HG03432 (cell line): Measurements from ENCODE around the gene CD300H.

Experiments
- ATAC-seq: cut with Tn5 transposase; IDR thresholded peaks from one replicate; pipeline ENCODE4 v1.9.1; 2021; ENCODE audit warnings: mild to moderate bottlenecking, moderate library complexity; ENCODE audit not compliant: unreplicated experiment

CD300H gene

DNA sequence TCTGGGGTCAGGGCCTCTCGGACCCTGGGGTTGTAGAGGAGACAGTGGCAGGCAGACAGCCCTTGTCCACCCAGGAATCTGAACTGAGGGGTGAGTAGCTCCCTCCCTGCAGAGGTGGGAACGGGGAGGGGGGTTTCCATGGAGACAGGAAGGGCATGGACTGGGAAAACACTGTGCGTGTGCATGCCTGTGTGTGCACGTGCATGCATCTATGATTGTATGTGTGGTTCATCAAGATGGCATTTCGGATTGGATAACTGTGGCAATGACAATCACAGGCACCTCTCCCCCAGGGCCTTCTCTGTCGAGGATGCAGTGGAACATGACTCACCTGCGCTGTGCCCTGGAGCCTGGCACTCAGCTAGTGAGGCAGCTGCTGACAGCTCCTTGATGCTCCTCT is 15.3 kb downstream of the CD300H start:
- ATAC-seq = no peak

DNA sequence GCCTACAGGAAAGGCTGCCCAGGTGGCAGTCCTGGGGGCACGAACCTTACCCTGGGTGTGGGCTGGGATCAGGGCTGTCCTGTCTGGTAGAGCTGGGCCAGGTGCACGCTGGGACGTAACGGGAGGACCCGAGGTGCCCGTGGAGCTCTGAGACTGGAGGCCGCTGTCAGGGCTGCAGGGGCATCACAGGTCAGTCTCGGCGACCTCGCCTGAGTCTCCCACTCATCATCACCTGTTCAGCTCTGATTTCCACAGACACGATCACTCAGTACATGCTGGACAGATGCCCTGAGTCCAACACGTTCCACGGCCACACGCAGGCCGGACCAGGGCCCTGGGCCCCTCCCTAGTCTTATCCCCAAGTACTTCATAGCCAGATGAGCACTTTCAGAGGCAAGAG is 16.7 kb downstream of the CD300H start:
- ATAC-seq = no peak

DNA sequence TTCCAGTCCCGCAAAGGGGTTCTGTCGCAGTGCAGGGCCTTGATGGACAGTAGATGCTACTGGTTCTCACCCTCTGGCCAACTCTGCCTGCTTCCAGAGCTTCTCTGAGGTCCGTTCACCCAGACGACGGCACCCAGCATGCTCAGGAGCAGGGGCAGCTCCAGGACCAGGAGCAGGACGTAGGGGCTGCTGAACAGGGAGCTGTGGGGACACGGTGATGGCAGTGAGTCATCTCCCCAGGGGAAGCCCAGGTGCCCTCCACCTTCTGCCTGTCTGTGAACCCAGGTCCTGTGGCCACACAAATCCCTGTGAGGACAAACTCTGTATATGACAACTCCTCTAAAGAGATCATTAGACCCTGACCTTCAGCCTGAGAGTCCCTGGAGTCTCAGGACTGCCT is 18.0 kb downstream of the CD300H start:
- no peak for ATAC-seq

DNA sequence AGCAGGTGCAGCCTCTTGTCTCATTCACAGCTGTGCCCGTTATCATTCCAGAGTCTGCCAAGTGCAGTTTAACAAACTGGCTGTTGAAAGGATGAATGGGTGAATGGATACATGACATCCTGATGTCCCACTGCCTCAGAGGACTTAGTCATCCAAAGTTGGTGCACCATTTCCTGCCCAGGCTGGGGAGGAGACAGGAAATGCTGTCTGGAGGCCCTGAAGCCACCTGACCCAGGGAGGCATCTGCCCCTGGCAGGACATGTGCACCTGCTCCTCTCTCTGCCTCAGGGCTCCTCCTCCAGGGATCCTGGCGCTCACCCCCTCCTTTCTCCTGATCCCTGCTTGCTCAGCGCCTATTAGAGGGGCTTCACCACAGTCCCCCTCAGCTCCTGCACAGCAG is 19.6 kb downstream of the CD300H start:
- ATAC-seq = no peak

DNA sequence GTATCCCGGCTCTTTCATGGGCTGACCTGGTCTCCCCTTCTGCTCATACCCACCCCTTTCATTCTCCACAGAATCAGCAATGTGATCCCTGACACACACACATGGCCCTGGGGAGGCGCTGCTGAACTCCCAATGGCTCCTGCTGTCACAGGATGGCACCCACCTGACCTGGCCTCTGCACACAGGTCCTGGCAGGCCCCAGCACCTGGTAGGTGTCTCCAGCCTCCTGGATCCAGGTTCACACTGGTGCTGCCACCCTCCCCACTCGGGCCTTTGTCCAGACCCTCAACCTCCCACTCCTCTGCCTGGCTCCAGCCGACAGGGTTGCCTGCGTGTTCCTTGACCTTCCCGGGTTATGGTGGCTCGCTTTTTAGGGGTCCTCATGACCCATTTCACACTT is 20.0 kb downstream of the CD300H start:
- ATAC-seq = no peak

DNA sequence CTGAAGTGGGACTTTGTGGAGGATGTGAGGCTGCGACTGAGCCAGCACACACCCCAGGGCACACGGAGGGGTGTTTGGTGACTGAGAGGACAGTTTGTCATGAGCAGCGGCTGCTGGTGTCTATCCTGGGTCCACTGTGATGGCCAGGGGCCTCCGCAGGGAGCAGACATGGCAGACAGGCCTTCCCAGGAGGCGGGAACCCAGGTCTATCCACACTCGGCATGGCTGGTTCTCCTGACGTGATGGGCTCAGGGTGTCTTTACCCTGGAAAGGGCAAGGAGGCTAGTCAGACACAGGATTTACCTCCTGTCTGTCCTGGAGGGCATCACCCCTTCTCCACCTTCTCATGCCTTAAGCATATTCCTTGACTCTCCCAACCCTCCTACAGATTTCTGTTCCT is 20.7 kb downstream of the CD300H start:
- ATAC-seq = no peak

DNA sequence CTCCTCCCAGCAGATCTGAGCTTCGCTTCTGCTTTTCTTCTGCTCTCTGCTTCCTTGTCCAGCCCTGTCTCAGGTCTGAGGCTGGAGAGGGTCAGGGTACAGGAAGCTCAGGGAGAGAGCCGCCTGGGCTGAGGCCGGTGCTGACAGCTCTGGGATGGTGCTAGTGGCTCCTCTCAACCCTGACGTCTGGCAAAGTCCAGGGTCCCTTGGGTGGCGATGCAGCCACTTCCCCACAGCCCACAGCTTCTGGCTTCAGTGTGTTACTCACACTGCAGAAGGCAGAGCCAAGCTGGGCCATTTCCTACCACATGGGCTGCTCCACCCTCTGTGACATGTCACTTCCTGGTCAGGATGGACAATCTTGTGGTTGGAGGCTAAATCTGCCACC is 21.5 kb downstream of the CD300H start, which contains the start of gene CD300C:
Gene CD300C (minus strand): TSS at position 273 of the 388 bp plus-strand sequence. CDS start 333 bp downstream, outside the sequence.
- no peak for ATAC-seq

DNA sequence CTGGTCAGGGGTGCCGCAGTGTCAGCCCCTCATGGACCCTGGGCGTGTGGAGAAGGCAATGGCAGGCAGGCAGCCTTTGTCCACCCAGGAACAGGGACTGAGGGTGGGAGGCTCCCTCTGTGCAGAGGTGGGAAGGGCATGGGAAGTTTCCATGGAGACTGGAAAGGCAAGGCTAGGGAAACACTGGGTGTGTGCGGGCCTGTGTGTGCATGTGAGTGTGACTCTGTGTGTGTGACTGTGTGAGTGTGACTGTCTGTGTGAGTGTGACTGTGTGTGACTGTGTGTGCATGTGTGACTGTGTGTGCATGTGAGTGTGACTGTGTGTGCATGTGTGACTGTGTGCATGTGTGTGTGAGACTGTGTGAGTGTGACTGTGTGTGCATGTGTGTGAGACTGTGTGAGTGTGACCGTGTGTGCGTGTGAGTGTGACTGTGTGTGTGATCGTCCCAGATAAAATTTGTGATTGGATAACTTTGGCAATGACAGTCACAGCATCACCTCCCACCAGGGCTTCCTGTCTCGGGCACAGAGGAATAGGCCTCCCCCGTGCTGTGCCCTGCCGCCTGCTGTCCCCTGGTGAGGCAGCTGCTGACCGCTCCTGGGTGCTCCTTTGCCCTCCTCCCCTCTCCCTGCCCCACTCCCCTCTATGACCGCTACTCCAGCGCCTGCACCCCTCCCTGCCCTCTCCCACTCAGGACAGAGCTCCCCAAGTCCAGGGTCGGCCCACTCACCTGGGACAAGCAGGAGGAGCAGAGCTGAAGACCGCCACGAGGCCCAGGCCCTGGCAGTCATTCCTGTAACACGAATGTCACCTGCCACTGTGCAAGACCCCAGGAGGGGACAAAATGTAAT is 22.1 kb downstream of the CD300H start:
- no peak for ATAC-seq

DNA sequence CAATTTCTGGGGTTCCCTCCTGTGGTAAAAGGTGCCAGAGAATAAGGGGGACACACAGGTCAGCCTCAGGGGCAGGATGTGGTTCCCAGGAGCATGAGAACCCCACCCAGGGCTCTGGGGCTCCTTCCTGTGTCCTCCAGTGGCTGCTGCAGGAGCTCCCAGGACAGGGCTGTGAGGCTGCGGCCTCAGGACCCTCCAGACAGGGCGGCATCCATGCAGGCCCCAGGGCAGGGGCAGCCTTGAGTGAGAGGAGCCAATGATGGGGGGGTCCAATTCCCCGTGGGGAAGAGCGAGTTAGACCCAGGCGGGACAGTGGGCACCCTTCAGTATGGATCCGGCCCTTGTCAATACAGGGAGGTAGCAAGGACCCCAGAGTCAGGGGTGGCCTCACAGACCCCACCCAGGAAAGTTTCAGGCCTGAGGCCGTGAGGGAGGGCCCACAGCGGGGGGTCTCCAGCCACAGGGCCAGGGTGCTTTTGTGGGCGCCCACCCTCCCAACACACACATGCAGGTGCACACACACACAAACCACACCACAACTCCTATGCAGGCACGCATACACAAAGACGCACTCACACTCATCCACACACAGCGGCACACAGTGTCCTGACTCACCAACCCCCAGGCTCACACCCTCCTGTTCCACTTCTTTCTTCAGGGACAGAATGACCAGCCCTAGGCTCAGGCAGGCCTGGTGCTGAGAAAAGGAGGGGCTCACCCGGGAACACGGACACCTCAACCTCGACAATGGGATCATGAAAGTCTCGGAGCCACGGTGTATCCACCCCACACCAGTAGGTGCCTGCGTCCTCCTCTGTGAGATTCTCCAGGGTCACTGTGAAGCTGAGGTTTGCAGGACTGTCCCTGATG is 23.2 kb downstream of the CD300H start:
- no peak for ATAC-seq

DNA sequence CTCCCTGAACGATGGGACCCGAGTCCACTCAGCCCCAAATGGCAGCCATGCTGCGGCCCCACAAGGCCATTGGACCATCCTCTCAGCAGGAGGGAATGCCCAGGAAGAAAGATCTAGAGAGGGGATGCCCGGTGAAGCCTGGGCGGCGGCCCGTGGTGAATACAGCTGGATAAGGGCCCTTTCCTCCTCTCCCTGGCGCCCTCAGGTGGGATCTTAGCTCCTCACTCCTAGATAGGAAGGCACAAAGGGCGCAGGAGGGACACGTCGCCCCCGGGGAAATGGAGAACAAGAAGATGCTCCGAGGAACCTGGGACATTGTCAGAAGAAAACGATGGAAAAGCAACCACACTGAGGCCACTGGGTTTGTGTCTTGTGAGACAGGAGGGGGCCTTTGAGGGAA is 23.9 kb downstream of the CD300H start:
- ATAC-seq = no peak

DNA sequence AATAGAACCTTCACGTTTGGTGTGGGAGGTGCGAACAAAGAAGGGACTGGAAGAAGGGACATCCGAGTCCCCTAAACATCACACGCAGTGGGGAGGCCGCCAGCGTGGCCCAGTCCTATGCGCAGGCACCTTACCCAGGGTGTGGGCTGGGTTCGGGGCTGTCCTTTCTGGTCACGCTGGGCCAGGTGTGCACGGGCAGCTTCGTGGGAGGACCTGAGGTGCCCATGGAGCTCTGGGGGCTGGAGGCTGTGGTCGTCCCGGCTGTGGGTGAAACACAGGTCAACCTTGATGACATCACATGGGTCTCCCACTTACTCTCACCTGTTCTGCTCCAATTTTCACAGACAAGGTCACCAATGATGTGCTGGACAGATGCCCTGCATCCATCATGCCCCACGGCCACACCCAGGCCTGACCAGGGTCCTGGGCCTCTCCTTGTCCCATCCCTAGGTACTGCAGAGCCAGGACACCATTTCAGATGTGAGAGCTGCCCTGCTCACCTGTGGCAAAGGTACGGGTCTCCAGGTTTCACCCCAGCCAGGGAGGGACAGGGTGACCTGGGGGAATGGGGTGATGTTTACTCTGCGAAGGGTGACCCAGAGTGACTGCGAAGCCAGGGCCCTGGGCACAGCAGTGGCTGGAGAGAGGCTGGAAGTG is 24.5 kb downstream of the CD300H start:
- no peak for ATAC-seq

DNA sequence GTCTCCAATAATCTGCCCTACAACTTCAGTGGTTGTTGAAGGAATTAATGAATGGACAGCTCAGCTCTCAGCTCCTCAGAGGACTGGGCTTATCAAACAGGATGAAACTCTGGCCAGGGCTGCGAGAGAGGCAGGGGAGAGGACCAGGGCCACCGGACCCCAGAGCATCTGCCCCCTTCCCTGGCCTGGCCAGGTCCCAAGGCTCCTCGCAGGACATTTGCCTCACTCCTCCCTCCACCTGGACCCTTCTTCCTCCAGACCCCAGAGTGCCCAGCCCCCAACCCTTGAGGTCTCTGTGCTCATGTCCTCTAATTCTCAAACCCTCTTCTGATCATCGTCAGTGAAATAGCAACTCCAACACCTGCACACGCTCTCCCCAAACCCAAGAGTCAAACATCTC is 25.1 kb downstream of the CD300H start:
- no peak for ATAC-seq

DNA sequence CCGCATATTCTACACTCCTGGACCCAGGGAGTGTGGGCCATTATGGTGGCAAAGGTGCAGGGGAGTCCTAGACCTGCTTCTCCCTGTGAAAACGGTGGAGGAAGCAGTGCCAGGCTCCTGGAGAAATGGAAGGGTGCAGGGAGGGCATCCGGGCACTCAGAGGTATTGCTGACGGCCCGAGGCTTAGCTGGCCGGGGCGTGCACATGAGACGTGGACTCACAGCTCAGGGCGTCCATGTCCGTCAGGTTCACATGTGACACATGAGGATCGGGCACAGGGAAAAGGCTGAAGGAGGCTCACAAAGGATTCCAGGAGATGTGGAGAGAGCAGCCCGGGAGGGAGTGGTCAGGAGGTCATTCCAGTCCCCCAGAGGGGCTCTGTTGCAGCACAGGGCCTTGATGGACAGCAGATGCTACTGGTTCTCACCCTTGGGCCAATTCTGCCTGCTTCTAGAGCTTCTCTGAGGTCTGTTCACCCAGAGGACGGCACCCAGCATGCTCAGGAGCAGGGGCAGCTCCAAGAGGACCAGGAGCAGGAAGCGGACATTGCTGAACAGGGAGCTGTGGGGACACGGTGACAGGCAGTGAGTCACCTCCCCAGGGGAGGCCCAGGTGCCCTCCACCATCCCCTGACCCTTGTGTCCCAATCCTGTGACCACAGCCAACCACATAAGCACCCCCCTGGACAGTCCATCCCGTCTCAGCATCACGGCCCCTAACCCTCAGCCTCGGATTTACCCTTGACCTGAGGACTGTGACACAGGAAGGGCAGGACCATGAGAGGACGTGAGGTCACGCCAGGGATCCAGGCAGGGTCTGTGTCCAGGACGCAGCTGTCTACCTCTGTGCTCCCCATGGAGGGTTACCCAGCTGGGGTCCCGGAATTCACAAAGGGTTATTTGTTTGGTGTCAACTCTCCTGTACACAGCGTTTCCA is 25.9 kb downstream of the CD300H start:
- no peak for ATAC-seq

DNA sequence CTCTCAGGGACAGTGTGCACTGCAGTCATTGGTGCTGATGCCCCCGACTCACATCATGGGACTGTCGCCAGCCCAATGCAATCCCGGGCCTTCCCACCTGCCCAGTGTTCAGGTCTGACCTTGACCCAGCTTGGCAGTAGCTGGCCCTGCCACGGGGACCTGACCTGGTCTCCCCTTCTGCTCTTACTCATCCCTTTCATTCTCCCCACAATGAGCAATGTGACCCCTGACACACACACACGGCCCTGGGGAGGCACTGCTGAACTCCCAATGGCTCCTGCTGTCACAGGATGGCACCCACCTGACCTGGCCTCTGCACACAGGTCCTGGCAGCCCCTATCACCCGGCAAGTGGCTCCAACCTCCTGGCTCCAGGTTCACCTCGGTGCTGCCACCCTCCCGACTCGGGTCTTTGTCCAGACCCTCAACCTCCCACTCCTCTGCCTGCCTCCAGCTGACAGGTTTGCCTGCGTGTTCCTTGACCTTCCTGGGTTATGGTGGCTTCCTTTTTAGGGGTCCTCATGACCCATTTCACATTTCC is 28.0 kb downstream of the CD300H start:
- ATAC-seq = no peak

DNA sequence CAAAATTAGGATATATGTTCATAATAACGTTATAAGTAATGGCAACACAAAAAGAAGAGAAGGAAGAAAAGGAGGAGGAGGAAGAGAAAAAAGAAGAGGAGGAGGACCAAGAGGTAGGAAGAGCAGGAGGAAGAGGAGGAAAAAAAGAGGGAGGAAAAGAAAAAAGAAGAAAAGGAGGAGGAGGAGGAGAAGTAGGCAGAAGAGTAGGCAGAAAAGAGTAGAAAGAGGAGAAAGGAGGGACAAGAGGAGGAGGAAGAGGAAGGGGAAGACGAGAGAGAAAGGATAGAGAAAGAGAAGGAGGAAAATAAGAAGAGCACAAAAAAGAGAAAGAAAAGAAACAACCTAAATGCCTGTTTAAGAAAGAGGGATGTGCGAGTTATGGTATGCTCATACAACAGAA is 30.4 kb downstream of the CD300H start:
- no peak for ATAC-seq

DNA sequence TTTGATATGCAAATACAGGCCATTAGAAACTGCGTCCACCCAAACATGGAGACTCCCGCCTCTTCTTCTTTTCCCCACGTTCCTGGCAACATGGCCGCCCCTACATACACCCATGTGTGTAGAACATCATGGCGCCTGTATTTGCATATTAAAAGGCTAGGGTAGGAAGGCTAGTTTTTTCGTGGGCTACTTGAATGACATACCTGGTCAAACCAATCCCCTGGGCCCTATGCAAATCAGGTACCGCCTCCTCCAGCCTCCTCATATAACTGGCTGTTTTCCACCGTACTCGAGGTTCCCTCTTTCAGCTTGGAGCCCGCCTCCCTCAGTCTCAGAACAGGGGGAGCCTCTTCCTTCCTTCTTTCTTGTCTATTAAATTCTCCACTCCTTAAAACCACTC is 35.2 kb downstream of the CD300H start:
- no peak for ATAC-seq

DNA sequence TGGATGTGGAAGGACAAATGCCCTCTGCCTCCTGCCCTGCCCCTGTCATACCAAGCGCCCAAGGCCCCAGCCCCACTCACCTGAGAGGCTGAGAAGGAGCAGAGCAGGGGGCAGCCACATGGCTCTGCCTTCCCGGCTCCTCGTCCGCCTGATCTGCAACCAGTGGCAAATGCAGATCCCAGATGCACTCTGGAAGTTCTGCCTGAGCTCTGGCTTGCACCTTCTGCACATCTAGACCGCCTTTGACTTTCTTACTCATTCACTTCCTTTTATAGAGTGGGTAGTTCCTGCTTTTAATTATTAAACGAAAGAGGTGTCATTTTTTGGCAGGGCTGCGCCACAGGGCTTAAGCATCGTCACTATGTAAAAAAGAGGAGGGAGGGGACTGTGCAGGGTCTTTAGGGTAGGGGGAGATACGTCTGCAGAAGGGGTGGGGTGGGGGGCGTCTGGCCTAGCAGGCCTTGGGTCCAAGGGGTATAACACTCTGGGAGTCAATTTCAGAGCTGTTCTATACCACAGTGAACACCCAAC is 36.0 kb downstream of the CD300H start, which contains the start of gene CD300LB:
Gene CD300LB (minus strand): TSS at position 245 of the 531 bp plus-strand sequence. CDS start 125 bp downstream, at position 120.
- ATAC-seq = no peak

DNA sequence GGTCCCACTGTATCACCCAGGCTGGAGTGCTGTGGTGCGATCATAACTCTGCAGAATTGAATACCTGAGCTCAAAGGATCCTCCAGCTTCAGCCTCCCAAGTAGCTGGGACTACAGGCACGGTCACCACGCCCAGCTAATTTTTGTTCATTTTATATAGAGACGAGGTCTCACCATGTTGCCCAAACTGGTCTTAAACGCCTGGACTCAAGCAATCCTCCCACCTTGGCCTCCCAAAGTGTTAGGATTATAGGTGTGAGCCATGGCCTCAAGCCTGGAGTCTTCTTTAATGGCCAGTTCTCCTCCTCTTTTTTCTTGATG is 36.5 kb downstream of the CD300H start:
- no peak for ATAC-seq

DNA sequence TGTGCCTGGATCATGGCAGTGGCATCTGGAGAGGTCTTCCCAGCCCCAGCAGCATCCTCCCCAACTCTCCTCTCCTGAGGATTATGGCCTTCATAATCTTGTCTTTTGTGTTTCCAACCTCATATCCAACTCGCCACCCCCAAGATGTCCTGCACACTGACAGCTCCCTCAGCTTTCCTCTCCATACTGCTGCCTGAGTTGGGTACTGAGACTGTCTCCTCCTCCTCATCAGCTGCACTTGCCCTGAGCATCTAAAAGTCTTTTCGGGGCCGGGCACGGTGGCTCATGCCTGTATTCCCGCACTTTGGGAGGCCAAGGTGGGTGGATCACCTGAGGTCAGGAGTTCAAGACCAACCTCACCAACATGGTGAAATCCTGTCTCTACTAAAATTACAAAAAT is 38.1 kb downstream of the CD300H start:
- ATAC-seq = no peak
